GM12878 (cell line): ENCODE measurements around the gene MED13. TPM values are rescaled to one million over a fixed set of nuclear protein-coding genes. Genes with fewer than 3 reads are reported as not detected.
A peak's percentile ranks its signal among the peaks of the same experiment; 100 is the strongest.

Experiments
- ATAC-seq: fragments of 200-7000 bp; cut with Tn5 transposase; 3 replicates; pipeline ENCODE4 v1.9.1; 2020; ENCODE audit warnings: mild to moderate bottlenecking, moderate library complexity
- Bru-seq: library from RNA; stranded (reverse); fragments of 400-500 nt; gene quantifications from one replicate; lab custom pipeline; 2021; lab: Mats Ljungman, UMichigan
- BruChase-seq, 2 experiments: library from RNA; stranded (reverse); fragments of 400-500 nt; gene quantifications; one replicate each; lab custom pipeline; 2021; lab: Mats Ljungman, UMichigan
- BruUV-seq: library from RNA; stranded (reverse); fragments of 400-500 nt; replicated peaks from 2 replicates; lab custom pipeline; 2021; lab: Mats Ljungman, UMichigan
- CTCF ChIA-PET: fragments of 300-600 bp; sonication (Branson Sonifier 250); formaldehyde crosslinking; extraction: SDS; loops from one replicate; lab custom pipeline; 2021; ENCODE audit warnings: inconsistent platforms; lab: Yijun Ruan, JAX
- POLR2A ChIA-PET: fragments of 350-600 bp; formaldehyde crosslinking; extraction: SDS; loops from one replicate; lab custom pipeline; 2021; ENCODE audit warnings: inconsistent platforms; lab: Charles Lee
- RAD21 ChIA-PET: fragments of 300-600 bp; sonication (Branson Sonifier 250); formaldehyde crosslinking; loops from one replicate; lab custom pipeline; 2023; ENCODE audit warnings: antibody characterized with exemption; ENCODE audit not compliant: unreplicated experiment; lab: Charles Lee
- SMC1A ChIA-PET: fragments of 300-600 bp; sonication (Branson Sonifier 250); formaldehyde crosslinking; loops from one replicate; lab custom pipeline; 2023; ENCODE audit not compliant: unreplicated experiment, uncharacterized antibody; lab: Charles Lee
- DNase-seq: peaks from one replicate; pipeline ENCODE4 v3.0.0-alpha.2; 2011; ENCODE audit warnings: low read depth, low spot score
- FAIRE-seq: peaks from 3 replicates; lab custom pipeline; 2011; peaks lifted over from hg19 to GRCh38; lab: Jason Lieb, UNC
- H2AFZ ChIP-seq: 2 replicates; pipeline ENCODE4 v1.6.0; 2011; ENCODE audit warnings: low read depth, low read length, control low read depth; ENCODE audit not compliant: control insufficient read depth
- H3K27ac ChIP-seq: 2 replicates; pipeline ENCODE4 v1.5.1; 2011; ENCODE audit warnings: control low read depth; ENCODE audit not compliant: control insufficient read depth, insufficient read depth
- H3K27me3 ChIP-seq, 2 experiments: replicated peaks in 1 of 2; 2 replicates each; pipeline versions ENCODE4 v1.6.0 to v1.6.1; 2011; ENCODE audit warnings: low read length in 1 of 2; ENCODE audit not compliant: control insufficient read depth in 2 of 2, insufficient read depth in 2 of 2
- H3K36me3 ChIP-seq, 2 experiments: 2 replicates each; pipeline ENCODE4 v1.5.1; 2011; ENCODE audit warnings: low read length in 1 of 2; ENCODE audit not compliant: control insufficient read depth in 2 of 2, insufficient read depth in 2 of 2
- H3K4me1 ChIP-seq: 2 replicates; pipeline ENCODE4 v1.6.1; 2011; ENCODE audit warnings: mild to moderate bottlenecking, low read length, moderate library complexity, mixed read lengths; ENCODE audit not compliant: control insufficient read depth, insufficient read depth
- H3K4me2 ChIP-seq: 2 replicates; pipeline ENCODE4 v1.6.0; 2011; ENCODE audit warnings: control low read depth; ENCODE audit not compliant: control insufficient read depth, insufficient read depth
- H3K4me3 ChIP-seq: fragments of 200-600 bp; sonication (generic); 2 replicates; pipeline ENCODE4 v1.5.1; 2016
- H3K79me2 ChIP-seq: 2 replicates; pipeline ENCODE4 v1.6.0; 2011; ENCODE audit warnings: low read length; ENCODE audit not compliant: control insufficient read depth, insufficient read depth
- H3K9ac ChIP-seq: 2 replicates; pipeline ENCODE4 v1.8.0; 2011; ENCODE audit warnings: low read length, control low read depth, mixed read lengths; ENCODE audit not compliant: control insufficient read depth, insufficient read depth
- H3K9me3 ChIP-seq: replicated peaks from 3 replicates; pipeline ENCODE4 v1.5.1; 2011; ENCODE audit warnings: mild to moderate bottlenecking, low read length; ENCODE audit not compliant: control insufficient read depth, insufficient read depth
- H4K20me1 ChIP-seq: 2 replicates; pipeline ENCODE4 v1.6.0; 2011; ENCODE audit not compliant: control insufficient read depth, insufficient read depth
- BCLAF1 ChIP-seq: fragments of 450-650 bp; IDR thresholded peaks from 2 replicates; pipeline ENCODE4 v1.6.1; 2017; ENCODE audit warnings: antibody characterized with exemption, mild to moderate bottlenecking, moderate library complexity
- NFYB ChIP-seq: IDR thresholded peaks from 2 replicates; pipeline ENCODE4 v1.6.1; 2011; ENCODE audit warnings: low read depth, mild to moderate bottlenecking, low read length, improper control_type of control experiment, moderate library complexity; ENCODE audit not compliant: insufficient read depth
- RB1 ChIP-seq: fragments of 450-650 bp; formaldehyde crosslinking; IDR thresholded peaks from 2 replicates; pipeline ENCODE4 v1.6.1; 2017; ENCODE audit warnings: mild to moderate bottlenecking, borderline replicate concordance
- RUNX3 ChIP-seq: IDR thresholded peaks from 2 replicates; pipeline ENCODE4 v1.6.1; 2012; ENCODE audit warnings: low read length, inconsistent platforms
- SKIL ChIP-seq: fragments of 450-650 bp; IDR thresholded peaks from 2 replicates; pipeline ENCODE4 v1.6.1; 2017; ENCODE audit warnings: mild to moderate bottlenecking, low read depth, inconsistent platforms; ENCODE audit not compliant: poor library complexity, severe bottlenecking
- TCF3 ChIP-seq: IDR thresholded peaks from 2 replicates; pipeline ENCODE4 v1.6.1; 2012; ENCODE audit warnings: low read depth, mild to moderate bottlenecking, low read length, borderline replicate concordance; ENCODE audit not compliant: insufficient read depth
- WGBS: methylation state at CpG from one replicate; pipeline ENCODE4 v1.1.6; 2016; ENCODE audit warnings: low lambda C conversion rate; ENCODE audit not compliant: insufficient replicate concordance, insufficient coverage; ENCODE audit errors: missing lambda C conversion rate; 5-methylcytosine and 5-hydroxymethylcytosine counted together
- in situ Hi-C: fragments of 300-500 bp; cut with MboI; formaldehyde crosslinking; loops from 9 replicates; pipeline ENCODE4 v1.14.3; 2018; ENCODE audit warnings: mixed read lengths
- intact Hi-C: fragments of 100-400 bp; cut with micrococcal nuclease; formaldehyde crosslinking; loops from one replicate; pipeline ENCODE4 v1.14.2; 2022; ENCODE audit not compliant: unreplicated experiment
- long read RNA-seq, 2 experiments: library from polyadenylated mRNA; unstranded; transcript quantifications; one replicate each; pipeline ENCODE4 v2.0.0, GENCODE V29; 2019 to 2020
- polyA minus RNA-seq, 3 experiments: library from RNA; depleted of rRNA, polyadenylated mRNA; stranded (reverse); fragments of >200 nt; gene quantifications; 2 replicates each; pipeline ENCODE4 v1.2.3, GENCODE V29; 2011
- polyA plus RNA-seq, 11 experiments: library from polyadenylated mRNA; depleted of rRNA in 4 of 11; unstranded in 6 of 11; stranded (reverse) in 5 of 11; fragments of >200 nt; fragmentation: Nextera tagmentation in 4 of 11; fragmentation: Illumina TruSeq in 1 of 11; extraction: Ambion mirVana in 4 of 11; extraction: Trizol in 1 of 11; gene quantifications; 1 replicate in 1 of 11; 2 replicates in 10 of 11; pipeline versions ENCODE4 v1.2.1 to v1.2.3, GENCODE V29; 2011 to 2016; ENCODE audit warnings: inconsistent platforms in 2 of 11, missing spikeins in 2 of 11, low read depth in 1 of 11
- total RNA-seq, 4 experiments: library from RNA; depleted of rRNA in 3 of 4; stranded (reverse); fragments of >200 nt in 3 of 4; fragmentation: Illumina TruSeq in 1 of 4; extraction: Trizol in 1 of 4; gene quantifications; 2 replicates each; pipeline versions ENCODE4 v1.2.1 to v1.2.3, GENCODE V29; 2013 to 2021

MED13 gene
- 241 and 272 TPM in 2 replicates for total RNA-seq (2013; cell fraction: nucleolus; rRNA removed)
- total RNA-seq (2014; rRNA removed), result 29.3 and 38.7 TPM in 2 replicates
- 47.9 and 49.7 TPM in 2 replicates for total RNA-seq (2014; rRNA removed; fragmentation: Illumina TruSeq; extraction: Trizol)
- total RNA-seq (2021), result 47.5 and 49.5 TPM in 2 replicates
- polyA plus RNA-seq (2011; ENCODE audit: low read depth), result 12.7 TPM
- 41.3 and 43.3 TPM in 2 replicates for polyA plus RNA-seq (2011; rRNA removed)
- polyA plus RNA-seq (2011; cell fraction: cytosol; rRNA removed), result 17.4 and 22.9 TPM in 2 replicates
- 28.9 and 29.1 TPM in 2 replicates for polyA plus RNA-seq (2011; cell fraction: nucleus; rRNA removed)
- 12.0 and 16.6 TPM in 2 replicates for polyA plus RNA-seq (2012)
- 33.4 and 33.5 TPM in 2 replicates for polyA plus RNA-seq (2014; fragmentation: Illumina TruSeq; extraction: Trizol)
- 1 to 10 TPM; 5.4 to 6.7 TPM for polyA plus RNA-seq (2014; fragmentation: Nextera tagmentation; extraction: Ambion mirVana)
- polyA plus RNA-seq (2014; rRNA removed), result 13.3 and 13.7 TPM in 2 replicates
- polyA plus RNA-seq (2016; fragmentation: Nextera tagmentation; extraction: Ambion mirVana), result 1 to 10 TPM; 4.6 to 4.7 TPM
- 159 and 219 TPM in 2 replicates for polyA minus RNA-seq (2011; rRNA and poly(A)+ RNA removed)
- 36.9 and 43.6 TPM in 2 replicates for polyA minus RNA-seq (2011; cell fraction: cytosol; rRNA and poly(A)+ RNA removed)
- 68.2 and 98.2 TPM in 2 replicates for polyA minus RNA-seq (2011; cell fraction: nucleus; rRNA and poly(A)+ RNA removed)
- Bru-seq, nascent RNA, result percentile 90 among the genes with signal in this experiment
- percentile 94 among the genes with signal in this experiment for BruChase-seq, experiment 1, labeled RNA remaining after a 6-hour chase
- BruChase-seq, experiment 2, labeled RNA remaining after a 2-hour chase, result percentile 95 among the genes with signal in this experiment
- long read RNA-seq, experiment 1, partial matches to known transcripts, result 1 of 4 reads
- long read RNA-seq, experiment 1, other reads (novel, unspliced or antisense), result 3 of 4 reads
- long read RNA-seq, experiment 2, partial matches to known transcripts, result 9 of 18 reads
- long read RNA-seq, experiment 2, other reads (novel, unspliced or antisense), result 9 of 18 reads

GRCh38 chr17:62064791-62065563 is at the start of gene MED13:
MED13 (minus strand) TSS chr17:62065278; CDS start chr17:62065205, 73 bp downstream.
- SMC1A ChIA-PET, result interaction anchor here (1.1 to 2.6 kb wide), 8 partner anchors 11 to 433 kb away, joined by 3 to 23 read pairs (median 8); no protein-coding TSS in a partner anchor
- H3K9ac ChIP-seq, result peak within 1 kb of the TSS; percentile 99
- peaks cover 6% of the 10 kb centered on the region for H3K4me1 ChIP-seq
- no TSS peak for BruUV-seq
- RAD21 ChIA-PET, result interaction anchor here (0.6 to 15.1 kb wide), 20 partner anchors 9 to 204 kb away, joined by 3 to 169 read pairs (median 4); partner anchors contain the start of gene BRIP1
- DNase-seq (no peak), FAIRE-seq (no peak), ATAC-seq (peak; percentile 50)
- CTCF ChIA-PET, result interaction anchor here (0.7 to 8.0 kb wide), 19 partner anchors 11 to 430 kb away, joined by 3 to 105 read pairs (median 6); no protein-coding TSS in a partner anchor
- intact Hi-C loops (no loop called here), in situ Hi-C loops (no loop called here)
- peak within 1 kb of the TSS; percentile 95 for H3K4me3 ChIP-seq
- peak within 1 kb of the TSS; percentile 92 for H3K27ac ChIP-seq
- H4K20me1 ChIP-seq, result no peaks in the 10 kb centered on the region
- no peaks in the 10 kb centered on the region for H3K9me3 ChIP-seq
- H2AFZ ChIP-seq, result peak within 1 kb of the TSS; percentile 86
- under 1% methylated on average over 39 of the region's 79 CpGs for WGBS
- POLR2A ChIA-PET, result interaction anchor here (0.6 to 1.0 kb wide), 4 partner anchors 11 to 229 kb away, joined by 4 to 8 read pairs (median 5); no protein-coding TSS in a partner anchor
- peaks cover 0 to 6% of the 10 kb centered on the region in 2 experiments; a peak in 2 of 4 replicates for H3K36me3 ChIP-seq
- peak within 1 kb of the TSS; percentile 87 for H3K4me2 ChIP-seq
- H3K27me3 ChIP-seq, result no peaks in the 10 kb centered on the region
- H3K79me2 ChIP-seq, result peaks cover 55% of the 10 kb centered on the region
- TF ChIP-seq TCF3 (no peak), BCLAF1 (no peak), NFYB (no peak), RUNX3 (no peak), SKIL (no peak), RB1 (0 out of 2 replicates have a peak, but pooled peaks have one; percentile 16)
